H1 (cell line): ENCODE results near the gene CADPS. TPM values are rescaled to one million over a fixed set of nuclear protein-coding genes. Genes with fewer than 3 reads are reported as not detected.

Experiments used
- CTCF ChIA-PET: fragments of 300-600 bp; sonication (Branson Sonifier 250); formaldehyde crosslinking; loops from one replicate; lab custom pipeline; 2021; ENCODE audit not compliant: partially characterized antibody; lab: Charles Lee
- POLR2A ChIA-PET: fragments of 300-600 bp; sonication (Branson Sonifier 250); formaldehyde crosslinking; loops from one replicate; lab custom pipeline; 2021; ENCODE audit warnings: inconsistent platforms; ENCODE audit not compliant: partially characterized antibody; lab: Charles Lee
- DNase-seq, 2 experiments: peaks; one replicate each; pipeline versions ENCODE4 v3.0.0 to v3.0.0-alpha.2; 2010 to 2022; ENCODE audit warnings: low spot score in 2 of 2, low read depth in 1 of 2, mixed read lengths in 1 of 2
- FAIRE-seq: peaks from 2 replicates; lab custom pipeline; 2011; peaks lifted over from hg19 to GRCh38; lab: Jason Lieb, UNC
- H2AFZ ChIP-seq: 2 replicates; pipeline ENCODE4 v1.8.1; 2012; ENCODE audit warnings: low read length, inconsistent platforms
- H2AK5ac ChIP-seq: 2 replicates; pipeline ENCODE4 v1.6.1; 2013; ENCODE audit warnings: low read depth, low read length
- H2BK120ac ChIP-seq: replicated peaks from 2 replicates; pipeline ENCODE3; 2013; ENCODE audit warnings: low read depth, low read length, inconsistent platforms
- H2BK12ac ChIP-seq: 2 replicates; pipeline ENCODE4 v1.6.1; 2013; ENCODE audit warnings: low read depth, low read length
- H2BK15ac ChIP-seq: 2 replicates; pipeline ENCODE4 v1.6.1; 2013; ENCODE audit warnings: low read length
- H2BK20ac ChIP-seq: 2 replicates; pipeline ENCODE4 v1.6.1; 2013; ENCODE audit warnings: low read length
- H2BK5ac ChIP-seq: 2 replicates; pipeline ENCODE4 v1.6.1; 2013; ENCODE audit warnings: low read depth, low read length
- H3K14ac ChIP-seq: 2 replicates; pipeline ENCODE4 v1.6.1; 2013; ENCODE audit warnings: inconsistent platforms; ENCODE audit not compliant: insufficient read length
- H3K18ac ChIP-seq: 2 replicates; pipeline ENCODE4 v1.6.1; 2013; ENCODE audit warnings: low read length; ENCODE audit errors: extremely low read depth
- H3K23ac ChIP-seq: 2 replicates; pipeline ENCODE4 v1.6.1; 2013; ENCODE audit warnings: inconsistent platforms; ENCODE audit not compliant: insufficient read length
- H3K23me2 ChIP-seq: 2 replicates; pipeline ENCODE4 v1.6.1; 2013; ENCODE audit warnings: low read depth, low read length
- H3K27ac ChIP-seq: 2 replicates; pipeline ENCODE4 v1.6.1; 2011; ENCODE audit warnings: low read depth, low read length, inconsistent platforms
- H3K27me3 ChIP-seq, 4 experiments: replicated peaks in 1 of 4; 1 replicate in 1 of 4; 2 replicates in 3 of 4; pipeline versions ENCODE4 v1.6.1 to v1.8.1; 2011 to 2013; ENCODE audit warnings: low read length in 3 of 4, mild to moderate bottlenecking in 3 of 4, inconsistent platforms in 2 of 4, mixed read lengths in 2 of 4, moderate library complexity in 1 of 4; ENCODE audit not compliant: control insufficient read depth in 3 of 4, insufficient read depth in 3 of 4; ENCODE audit errors: extremely low read depth in 1 of 4
- H3K36me3 ChIP-seq, 4 experiments: 2 replicates each; pipeline versions ENCODE4 v1.6.1 to v1.8.1; 2011 to 2013; ENCODE audit warnings: mild to moderate bottlenecking in 4 of 4, low read length in 3 of 4, moderate library complexity in 2 of 4, control low read depth in 1 of 4, inconsistent platforms in 1 of 4; ENCODE audit not compliant: insufficient read depth in 4 of 4, control insufficient read depth in 2 of 4
- H3K4ac ChIP-seq: replicated peaks from 2 replicates; pipeline ENCODE3; 2013; ENCODE audit warnings: low read length, low read depth, mixed read lengths, inconsistent platforms; ENCODE audit not compliant: insufficient read length
- H3K4me1 ChIP-seq, 4 experiments: replicated peaks in 1 of 4; 1 replicate in 1 of 4; 2 replicates in 3 of 4; pipeline versions ENCODE4 v1.6.1 to v1.8.1; 2011 to 2013; ENCODE audit warnings: low read length in 3 of 4, inconsistent platforms in 2 of 4, mixed read lengths in 1 of 4; ENCODE audit not compliant: insufficient read depth in 4 of 4, control insufficient read depth in 3 of 4
- H3K4me2 ChIP-seq, 2 experiments: 2 replicates each; pipeline versions ENCODE4 v1.6.1 to v1.8.1; 2011 to 2013; ENCODE audit warnings: low read depth in 2 of 2, low read length in 2 of 2, control low read depth in 1 of 2, inconsistent platforms in 1 of 2, mild to moderate bottlenecking in 1 of 2; ENCODE audit not compliant: insufficient read depth in 1 of 2
- H3K4me3 ChIP-seq, 4 experiments: fragments of 200-600, 300-600 bp in 1 of 4; sonication (generic), shearing (Covaris generic), sonication (Bioruptor Twin) in 1 of 4; 2 replicates each; pipeline versions ENCODE4 v1.5.1 to v1.8.1; 2011 to 2016; ENCODE audit warnings: low read length in 4 of 4, low read depth in 3 of 4, control low read depth in 2 of 4, inconsistent platforms in 2 of 4, mild to moderate bottlenecking in 2 of 4, mixed read lengths in 1 of 4, moderate library complexity in 1 of 4; ENCODE audit not compliant: insufficient read depth in 2 of 4; ENCODE audit errors: extremely low read depth in 1 of 4
- H3K56ac ChIP-seq: replicated peaks from 2 replicates; pipeline ENCODE3; 2013; ENCODE audit warnings: low read depth, mild to moderate bottlenecking, mixed read lengths, low read length, inconsistent platforms; ENCODE audit not compliant: insufficient read length
- H3K79me1 ChIP-seq: 2 replicates; pipeline ENCODE4 v1.6.1; 2013; ENCODE audit warnings: low read depth, low read length, control low read depth
- H3K79me2 ChIP-seq, 2 experiments: 2 replicates each; pipeline versions ENCODE4 v1.6.1 to v1.8.1; 2012 to 2013; ENCODE audit warnings: low read length in 2 of 2, mild to moderate bottlenecking in 2 of 2, inconsistent platforms in 1 of 2; ENCODE audit not compliant: insufficient read depth in 2 of 2, control insufficient read depth in 1 of 2
- H3K9ac ChIP-seq, 4 experiments: replicated peaks in 1 of 4; 1 replicate in 1 of 4; 2 replicates in 3 of 4; pipeline versions ENCODE4 v1.6.1 to v1.8.1; 2011 to 2013; ENCODE audit warnings: low read depth in 3 of 4, low read length in 3 of 4, control low read depth in 2 of 4, mild to moderate bottlenecking in 2 of 4, moderate library complexity in 2 of 4, inconsistent platforms in 1 of 4; ENCODE audit errors: extremely low read depth in 1 of 4
- H3K9me3 ChIP-seq, 2 experiments: 2 replicates each; pipeline versions ENCODE4 v1.6.1 to v1.8.1; 2012 to 2013; ENCODE audit warnings: mild to moderate bottlenecking in 2 of 2, moderate library complexity in 2 of 2, control low read depth in 1 of 2, inconsistent platforms in 1 of 2, low read depth in 1 of 2, low read length in 1 of 2, mixed read lengths in 1 of 2; ENCODE audit not compliant: insufficient read depth in 2 of 2
- H4K20me1 ChIP-seq, 2 experiments: replicated peaks in 1 of 2; 2 replicates each; pipeline versions ENCODE3 to v1.8.1; 2011 to 2013; ENCODE audit warnings: inconsistent platforms in 2 of 2, low read length in 2 of 2, mild to moderate bottlenecking in 1 of 2; ENCODE audit not compliant: insufficient read depth in 2 of 2, control insufficient read depth in 1 of 2
- H4K5ac ChIP-seq: 2 replicates; pipeline ENCODE4 v1.6.1; 2013; ENCODE audit warnings: low read length, low read depth, mixed read lengths, inconsistent platforms; ENCODE audit not compliant: insufficient read length
- H4K8ac ChIP-seq: 2 replicates; pipeline ENCODE4 v1.8.0; 2013; ENCODE audit warnings: mild to moderate bottlenecking, moderate library complexity, low read length, inconsistent platforms; ENCODE audit not compliant: insufficient read depth; ENCODE audit errors: extremely low read depth
- H4K91ac ChIP-seq: replicated peaks from 2 replicates; pipeline ENCODE3; 2013; ENCODE audit warnings: low read length, mixed read lengths, inconsistent platforms; ENCODE audit not compliant: insufficient read length
- SIRT6 ChIP-seq: IDR thresholded peaks from one replicate; pipeline ENCODE4 v1.7.1; 2012; ENCODE audit warnings: low read length, inconsistent platforms
- SIX5 ChIP-seq: IDR thresholded peaks from 2 replicates; pipeline ENCODE4 v1.6.1; 2011; ENCODE audit warnings: mild to moderate bottlenecking, low read depth, low read length
- WGBS, 2 experiments: shearing (Covaris generic) in 1 of 2; methylation state at CpG; one replicate each; pipeline versions ENCODE4 v1.1.6 to v1.1.7; 2013 to 2015; ENCODE audit warnings: low lambda C conversion rate in 2 of 2, mixed read lengths in 2 of 2, inconsistent platforms in 1 of 2, low coverage in 1 of 2, missing lambda C conversion rate in 1 of 2; ENCODE audit not compliant: insufficient replicate concordance in 2 of 2, insufficient coverage in 1 of 2, insufficient read length in 1 of 2; ENCODE audit errors: extremely low coverage in 1 of 2, missing lambda C conversion rate in 1 of 2; 5-methylcytosine and 5-hydroxymethylcytosine counted together
- polyA plus RNA-seq, 7 experiments: library from polyadenylated mRNA; depleted of rRNA in 3 of 7; stranded (reverse) in 5 of 7; unstranded in 2 of 7; fragments of >200 nt in 5 of 7; fragments of 200-250 nt in 2 of 7; gene quantifications; 1 replicate in 5 of 7; 2 replicates in 1 of 7; 4 replicates in 1 of 7; pipeline versions ENCODE4 v1.2.1 to v1.2.3, GENCODE V29; 2011 to 2013; ENCODE audit warnings: missing spikeins in 2 of 7, mixed read lengths in 2 of 7
- total RNA-seq: library from RNA; stranded (reverse); fragmentation: NEBNext Ultra II Directional; extraction: Animal tissue kit (Norgen Biotek cat#: 25700); gene quantifications from 2 replicates; pipeline ENCODE4 v1.2.1, GENCODE V29; 2021

Gene CADPS
- total and polyA plus RNA-seq, 2 of the 8 experiments (the other 6 are each of a cell fraction or from before 2014, with no cell fraction given): 7.1 to 10.2 TPM

GRCh38 chr3:62805580-62806277, 69.5 kb downstream of the CADPS start:
- CTCF ChIA-PET: interaction anchor here (0.6 to 16.8 kb wide), 6 partner anchors 11 to 1005 kb away, joined by 3 to 216 read pairs (median 4); no protein-coding TSS in a partner anchor
- Histone ChIP-seq H3K18ac (no peak overlapping the region; the same call in 1 of the 2 replicates), H3K36me3 (no peaks in the 10 kb centered on the region), H4K8ac (no peak overlapping the region), H4K20me1 (no peaks in the 10 kb centered on the region), H3K4me2 (no peak overlapping the region), H3K79me1 (no peaks in the 10 kb centered on the region), H2BK20ac (no peak overlapping the region; the same call in 1 of the 2 replicates), H2BK12ac (no peak overlapping the region), H3K23ac (no peak overlapping the region), H3K79me2 (no peaks in the 10 kb centered on the region)
- no peak for TF ChIP-seq SIRT6
- TF ChIP-seq SIX5: no peak
- TF ChIP-seq, all 59 proteins: peak for 0
- Histone ChIP-seq H2BK15ac (no peak overlapping the region), H3K4ac (no peak overlapping the region), H4K91ac (no peak overlapping the region), H3K23me2 (no peaks in the 10 kb centered on the region; the same call in 1 of the 2 replicates), H4K5ac (no peak overlapping the region), H2AFZ (no peak overlapping the region), H2BK5ac (no peak overlapping the region), H3K4me1 (peaks cover 0 to 2% (median 0%) of the 10 kb centered on the region in 4 experiments; a peak in 4 of 7 replicates), H2BK120ac (no peak overlapping the region), H3K4me3 (no peak overlapping the region), H3K9ac (no peak overlapping the region), H3K27me3 (no peaks in the 10 kb centered on the region), H3K14ac (no peak overlapping the region), H3K27ac (no peak overlapping the region), H3K9me3 (no peaks in the 10 kb centered on the region), H2AK5ac (no peak overlapping the region), H3K56ac (no peak overlapping the region)
- FAIRE-seq (no peak), DNase-seq (no peak)
- POLR2A ChIA-PET: interaction anchor here (1.1 kb wide), 1 partner anchor 11 kb away, joined by 3 read pairs; no protein-coding TSS in a partner anchor
- WGBS, 2 experiments: 73% methylated on average over 2 of the region's 2 CpGs; no CpG with 5 or more reads in 1 of the 2 experiments
